ENCODE measurements around the gene RGL2.

Gene RGL2

GRCh38 chr6:33297406-33297955, 1.3 kb downstream of the RGL2 start:
- TF ChIP-seq ZFX (IDR thresholded peaks at IDR 0.05; ENCODE audit: borderline replicate concordance), result no peak
- no peak for TF ChIP-seq CTCF (IDR thresholded peaks at IDR 0.05)
- H3K27ac ChIP-seq, result peak overlapping the region; percentile 98

GRCh38 chr6:33296797-33297405, 1.8 kb downstream of the RGL2 start:
- TF ChIP-seq ZFX (IDR thresholded peaks at IDR 0.05; ENCODE audit: borderline replicate concordance) (no peak), CTCF (IDR thresholded peaks at IDR 0.05) (no peak)
- peak overlapping the region; percentile 98 for H3K27ac ChIP-seq

DNA sequence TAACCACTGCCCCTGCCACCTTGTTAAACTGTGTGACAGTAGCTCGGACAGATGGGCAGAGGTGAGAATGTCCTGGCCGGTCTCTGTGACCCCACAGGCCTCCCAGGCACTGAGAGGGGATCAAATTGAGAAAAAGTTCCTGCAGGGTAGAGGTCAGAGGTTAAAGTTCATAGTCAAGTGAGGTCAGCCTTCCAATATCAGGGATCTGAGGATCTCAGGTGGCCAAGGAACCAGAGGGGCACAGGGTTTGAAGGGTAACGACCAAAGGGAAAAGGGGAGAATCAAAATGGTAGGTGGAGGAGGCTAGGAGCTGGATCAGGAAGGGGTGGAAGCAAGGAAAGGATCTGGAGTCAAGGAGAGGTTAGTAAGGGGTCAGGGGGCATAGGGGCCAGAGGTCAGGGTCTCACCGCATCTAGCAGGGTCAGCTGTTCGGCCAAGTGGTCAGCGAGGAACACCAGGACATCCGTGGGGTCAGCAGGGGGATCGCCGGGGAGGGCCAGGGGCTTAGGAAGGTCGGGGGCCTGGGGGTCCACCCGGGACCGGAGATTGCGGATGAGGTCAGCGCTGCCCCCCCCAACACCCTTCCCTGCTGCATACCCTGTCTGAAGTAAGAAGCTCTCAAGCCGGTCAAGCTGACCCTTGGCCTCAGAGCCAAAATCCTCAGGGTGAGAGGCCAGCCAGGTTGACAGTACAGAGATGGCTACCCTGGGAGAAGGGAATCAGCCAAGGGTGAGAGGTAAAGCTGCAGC, 2.9 kb downstream of the RGL2 start:
- H3K27ac ChIP-seq, result peak overlapping the region; percentile 98
- TF ChIP-seq ZFX (IDR thresholded peaks at IDR 0.05; ENCODE audit: borderline replicate concordance) (no peak), CTCF (IDR thresholded peaks at IDR 0.05) (no peak)

DNA sequence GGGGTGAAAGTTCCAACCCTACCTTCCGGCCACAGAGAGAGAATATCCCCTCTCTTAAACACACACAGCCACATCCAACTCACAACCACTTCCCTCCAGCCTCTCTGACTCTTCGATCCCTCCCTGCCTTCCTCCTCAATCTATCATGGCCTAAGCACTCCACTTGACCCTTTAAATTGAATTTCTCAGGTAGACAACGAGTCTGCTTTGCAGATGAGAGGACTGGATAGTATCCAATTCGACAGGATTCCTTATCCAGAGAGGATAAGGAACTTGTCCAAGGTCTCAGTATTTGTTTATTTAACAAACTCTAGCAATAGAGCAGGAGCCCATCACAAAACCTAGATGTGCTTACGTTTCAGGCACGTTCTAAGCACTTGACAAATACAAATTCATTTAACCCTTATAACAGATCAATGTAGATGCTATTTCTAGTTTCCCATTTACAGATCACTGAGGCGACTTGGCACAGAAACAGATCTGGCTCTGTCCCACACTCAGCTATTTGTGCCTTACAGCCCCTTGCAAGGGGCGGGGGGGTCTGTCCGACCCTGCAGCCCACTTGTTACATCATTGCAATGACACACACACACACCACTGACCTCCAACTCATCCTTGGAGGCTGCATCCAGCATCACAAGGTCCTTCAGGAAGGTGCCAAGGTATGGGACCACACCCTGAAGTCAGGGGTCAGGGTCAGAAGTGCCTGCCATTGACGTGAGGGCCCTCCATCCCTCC, 4.5 kb downstream of the RGL2 start:
- TF ChIP-seq ZFX (IDR thresholded peaks at IDR 0.05; ENCODE audit: borderline replicate concordance), result no peak
- H3K27ac ChIP-seq, result no peak overlapping the region; the same call in 1 of the 2 replicates

DNA sequence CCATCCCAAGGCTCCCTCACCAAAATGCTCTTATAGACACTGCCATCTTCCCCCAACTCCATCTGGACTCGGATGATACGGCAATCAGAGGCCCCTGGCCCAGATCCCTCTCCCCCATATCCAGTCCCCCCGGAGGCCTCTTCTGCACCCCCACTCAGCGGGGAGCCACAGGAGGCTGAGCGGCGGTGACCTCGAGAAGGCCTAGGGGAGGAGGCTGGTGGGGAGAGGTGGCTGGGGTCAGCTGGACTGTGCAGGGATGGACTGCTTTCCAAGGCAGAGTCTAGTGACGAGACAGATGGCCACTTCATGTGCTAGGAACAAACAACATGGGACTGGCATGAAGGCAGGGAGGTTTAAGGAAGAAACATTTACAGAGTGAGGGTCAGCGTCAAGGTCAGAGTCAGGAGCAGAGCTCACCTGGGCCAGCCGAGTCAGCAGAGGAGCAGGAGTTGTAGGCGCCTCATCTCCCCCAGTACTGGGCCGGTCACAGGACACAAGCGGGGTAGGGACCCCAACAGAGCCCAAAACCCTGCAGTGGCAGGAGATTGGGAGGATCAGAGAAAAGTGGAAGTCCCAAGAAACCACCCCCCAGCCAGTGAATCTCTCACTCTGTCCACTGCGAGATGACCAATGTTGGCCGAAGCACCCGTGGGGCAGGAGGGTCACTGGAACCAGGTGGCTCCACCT, 5.6 kb downstream of the RGL2 start:
- H3K27ac ChIP-seq, result no peak overlapping the region
- TF ChIP-seq CTCF (IDR thresholded peaks at IDR 0.05) (no peak), ZFX (IDR thresholded peaks at IDR 0.05; ENCODE audit: borderline replicate concordance) (no peak)

DNA sequence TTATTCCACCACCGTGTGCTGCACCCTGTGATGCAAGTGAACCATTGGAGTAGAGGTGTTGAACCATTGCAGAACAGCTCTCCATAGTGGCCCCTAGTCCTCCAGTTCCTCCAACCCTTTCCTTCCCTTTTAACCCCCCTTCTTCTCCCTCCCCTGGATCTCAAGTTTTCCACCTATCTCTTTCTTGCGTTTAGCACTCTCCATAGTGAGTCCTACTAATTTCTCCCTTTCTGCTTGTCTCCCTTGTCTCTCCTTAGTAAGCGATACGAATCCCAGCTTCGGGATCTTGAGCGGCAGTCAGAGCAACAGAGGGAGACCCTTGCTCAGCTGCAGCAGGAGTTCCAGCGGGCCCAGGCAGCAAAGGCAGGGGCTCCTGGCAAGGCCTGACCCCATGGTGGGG, 8.3 kb downstream of the RGL2 start:
- TF ChIP-seq CTCF (IDR thresholded peaks at IDR 0.05) (no peak), ZFX (IDR thresholded peaks at IDR 0.05; ENCODE audit: borderline replicate concordance) (no peak)
- H3K27ac ChIP-seq, result no peak overlapping the region; the same call in 1 of the 2 replicates

DNA sequence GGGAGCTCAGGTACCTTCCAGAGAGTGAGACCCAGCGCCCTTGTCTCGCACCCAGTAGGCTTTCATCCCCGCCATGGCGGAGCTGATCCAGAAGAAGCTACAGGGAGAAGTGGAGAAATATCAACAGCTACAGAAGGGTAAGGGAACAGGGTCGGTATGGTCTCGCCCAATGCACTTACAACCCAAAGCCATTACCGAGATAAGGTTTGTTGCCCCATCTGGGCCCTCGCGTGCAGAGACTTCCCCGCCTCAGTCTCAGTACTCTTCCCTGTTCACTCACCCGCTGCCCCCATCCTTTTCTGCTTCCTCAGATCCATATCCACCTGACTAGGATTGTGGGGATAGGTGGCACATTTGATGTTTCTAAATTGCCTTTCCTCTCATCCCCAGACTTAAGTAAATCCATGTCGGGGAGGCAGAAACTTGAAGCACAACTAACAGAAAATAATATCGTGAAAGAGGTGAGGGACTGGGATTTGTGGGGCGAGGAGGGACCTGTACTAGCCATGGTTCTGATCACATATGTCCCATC, 8.9 kb downstream of the RGL2 start:
- TF ChIP-seq CTCF (IDR thresholded peaks at IDR 0.05) (no peak), ZFX (IDR thresholded peaks at IDR 0.05; ENCODE audit: borderline replicate concordance) (no peak)
- H3K27ac ChIP-seq, result peak overlapping the region; percentile 70
